Gastroesophageal sphincter (tissue), 4 donors: ENCODE data around the gene TRAPPC11. TPM values are rescaled to one million over a fixed set of nuclear protein-coding genes. Genes with fewer than 3 reads are reported as not detected.
"Not testable (repeated sequence)": the region's sequence is repeated elsewhere in the genome, so short reads cannot be mapped to it uniquely, and the experiment has no call there.

Source experiments
- ATAC-seq: fragments of 150-250 bp; one replicate; pipeline ENCODE4 v1.9.1; 2016; ENCODE audit warnings: mild to moderate bottlenecking, moderate library complexity
- H3K27ac ChIP-seq, 4 donors: fragments of 200-600 bp; sonication (generic) in 3 of 4; 1 replicate in 3 of 4; 2 replicates in 1 of 4; pipeline ENCODE4 v1.5.1; 2016 to 2019
- H3K27me3 ChIP-seq: fragments of 200-600 bp; sonication (generic); one replicate; pipeline ENCODE4 v1.5.1; 2019
- H3K36me3 ChIP-seq, 2 donors: fragments of 200-600 bp; sonication (generic); one replicate each; pipeline ENCODE4 v1.5.1; 2019; ENCODE audit warnings: control low read depth in 1 of 2
- H3K4me1 ChIP-seq, 3 donors: fragments of 200-600 bp; sonication (generic); 1 replicate in 2 of 3; 2 replicates in 1 of 3; pipeline ENCODE4 v1.5.1; 2016 to 2019; ENCODE audit warnings: control low read depth in 2 of 3
- H3K4me3 ChIP-seq, 2 donors: fragments of 200-600 bp; sonication (generic); one replicate each; pipeline ENCODE4 v1.5.1; 2019; ENCODE audit warnings: mild to moderate bottlenecking in 1 of 2, moderate library complexity in 1 of 2
- H3K9me3 ChIP-seq, 3 donors: fragments of 200-600 bp; sonication (generic); one replicate each; pipeline ENCODE4 v1.5.1; 2017 to 2019; ENCODE audit warnings: control low read depth in 2 of 3
- EP300 ChIP-seq: sonication (generic); formaldehyde crosslinking; IDR thresholded peaks from one replicate; pipeline ENCODE4 v1.6.1; 2017; ENCODE audit warnings: antibody characterized with exemption, mild to moderate bottlenecking
- POLR2A ChIP-seq, 2 donors: fragments of 450-650 bp; IDR thresholded peaks; one replicate each; pipeline ENCODE4 v1.6.1; 2017; ENCODE audit warnings: antibody characterized with exemption in 2 of 2, mild to moderate bottlenecking in 2 of 2, moderate library complexity in 1 of 2
- POLR2AphosphoS5 ChIP-seq: sonication (generic); formaldehyde crosslinking; IDR thresholded peaks from one replicate; pipeline ENCODE4 v1.6.1; 2017; ENCODE audit warnings: antibody characterized with exemption
- WGBS, 2 donors: methylation state at CpG; one replicate each; pipeline ENCODE4 v1.1.5; 2018; ENCODE audit warnings: low coverage in 1 of 2; 5-methylcytosine and 5-hydroxymethylcytosine counted together
- total RNA-seq, 4 donors: library from RNA; depleted of rRNA; stranded (reverse); fragments of >200 nt; gene quantifications; one replicate each; pipeline ENCODE4 v1.1.0, GENCODE V29; 2016
- TF ChIP-seq, protein P1 (sequence below), 4 experiments: fragments of 200-600 bp in 2 of 4; fragments of 450-650 bp in 2 of 4; sonication (generic) in 1 of 4; IDR thresholded peaks; one replicate each; pipeline ENCODE4 v1.5.1; 2017 to 2019; ENCODE audit warnings: antibody characterized with exemption in 4 of 4, mild to moderate bottlenecking in 2 of 4, moderate library complexity in 2 of 4

TRAPPC11 gene
- total RNA-seq, 4 donors from 2014 or later, result 42.1 to 57.5 (median 54.7) TPM

- Histone ChIP-seq H3K4me3 (no peak overlapping the region), H3K4me1 (no peaks in the 10 kb centered on the region), H3K27ac (no peak overlapping the region), H3K27me3 (no peaks in the 10 kb centered on the region), H3K36me3 (no peaks in the 10 kb centered on the region), H3K9me3 (no peaks in the 10 kb centered on the region)
- no peak for ATAC-seq
- 62 to 85% methylated on average over 4 to 6 of the region's 6 CpGs for WGBS, 2 donors
- TF ChIP-seq POLR2AphosphoS5 (no peak), EP300 (no peak), POLR2A (IDR thresholded peaks at IDR 0.05) (no peak)
- TF ChIP-seq, protein P1, sequence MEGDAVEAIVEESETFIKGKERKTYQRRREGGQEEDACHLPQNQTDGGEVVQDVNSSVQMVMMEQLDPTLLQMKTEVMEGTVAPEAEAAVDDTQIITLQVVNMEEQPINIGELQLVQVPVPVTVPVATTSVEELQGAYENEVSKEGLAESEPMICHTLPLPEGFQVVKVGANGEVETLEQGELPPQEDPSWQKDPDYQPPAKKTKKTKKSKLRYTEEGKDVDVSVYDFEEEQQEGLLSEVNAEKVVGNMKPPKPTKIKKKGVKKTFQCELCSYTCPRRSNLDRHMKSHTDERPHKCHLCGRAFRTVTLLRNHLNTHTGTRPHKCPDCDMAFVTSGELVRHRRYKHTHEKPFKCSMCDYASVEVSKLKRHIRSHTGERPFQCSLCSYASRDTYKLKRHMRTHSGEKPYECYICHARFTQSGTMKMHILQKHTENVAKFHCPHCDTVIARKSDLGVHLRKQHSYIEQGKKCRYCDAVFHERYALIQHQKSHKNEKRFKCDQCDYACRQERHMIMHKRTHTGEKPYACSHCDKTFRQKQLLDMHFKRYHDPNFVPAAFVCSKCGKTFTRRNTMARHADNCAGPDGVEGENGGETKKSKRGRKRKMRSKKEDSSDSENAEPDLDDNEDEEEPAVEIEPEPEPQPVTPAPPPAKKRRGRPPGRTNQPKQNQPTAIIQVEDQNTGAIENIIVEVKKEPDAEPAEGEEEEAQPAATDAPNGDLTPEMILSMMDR (IDR thresholded peaks at IDR 0.05), result no peak
Measured at GRCh38 chr4:183624548-183624947, 34.5 kb upstream of the TRAPPC11 start.

GRCh38 chr4:183626168-183626567 lies 32.9 kb upstream of the TRAPPC11 start:
- Histone ChIP-seq H3K4me3 (no peak overlapping the region), H3K9me3 (no peaks in the 10 kb centered on the region), H3K4me1 (no peaks in the 10 kb centered on the region), H3K27ac (no peak overlapping the region), H3K27me3 (no peaks in the 10 kb centered on the region), H3K36me3 (no peaks in the 10 kb centered on the region)
- TF ChIP-seq, protein P1 (IDR thresholded peaks at IDR 0.05), result no peak
- no peak for TF ChIP-seq POLR2AphosphoS5
- TF ChIP-seq POLR2A (IDR thresholded peaks at IDR 0.05), result no peak
- no peak for TF ChIP-seq EP300
- ATAC-seq, result no peak
- 86 to 89% methylated on average over 3 to 6 of the region's 6 CpGs for WGBS, 2 donors

DNA sequence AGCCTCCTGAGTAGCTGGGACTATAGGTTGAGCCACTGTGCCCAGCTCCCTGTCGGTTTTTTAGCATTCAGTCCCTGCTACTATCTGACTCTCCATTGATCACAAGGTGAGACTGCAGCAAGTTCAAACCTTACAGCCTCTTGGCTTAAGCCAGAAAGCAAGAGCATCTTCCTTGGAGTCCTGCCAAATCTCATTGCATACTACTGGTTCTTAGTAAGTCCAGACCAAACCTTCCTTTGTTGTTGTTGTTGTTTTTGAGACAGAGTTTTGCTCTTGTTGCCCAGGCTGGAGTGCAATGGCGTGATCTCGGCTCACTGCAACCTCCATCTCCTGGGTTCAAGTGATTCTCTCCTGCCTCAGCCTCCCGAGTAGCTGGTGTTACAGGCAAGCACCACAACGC lies 31.8 kb upstream of the TRAPPC11 start:
- not testable (repeated sequence) for ATAC-seq, H3K4me1 ChIP-seq, H3K27me3 ChIP-seq, H3K9me3 ChIP-seq, H3K4me3 ChIP-seq, H3K36me3 ChIP-seq, H3K27ac ChIP-seq
- 88% methylated on average over 4 of the region's 5 CpGs; no CpG with 5 or more reads in 1 of the 2 donors for WGBS, 2 donors

- Histone ChIP-seq H3K27ac (no peak overlapping the region), H3K27me3 (no peaks in the 10 kb centered on the region), H3K36me3 (no peaks in the 10 kb centered on the region), H3K4me3 (no peak overlapping the region), H3K4me1 (no peaks in the 10 kb centered on the region), H3K9me3 (no peaks in the 10 kb centered on the region)
- WGBS, 2 donors, result 30 to 91% methylated on average over 3 to 4 of the region's 12 CpGs
- ATAC-seq, result no peak
- TF ChIP-seq POLR2AphosphoS5 (no peak), EP300 (no peak), POLR2A (IDR thresholded peaks at IDR 0.05) (no peak)
- TF ChIP-seq, protein P1 (IDR thresholded peaks at IDR 0.05), result no peak
Measured at GRCh38 chr4:183627979-183628588, 31.0 kb upstream of the TRAPPC11 start.

GRCh38 chr4:183631577-183632198 lies 27.4 kb upstream of the TRAPPC11 start:
- Histone ChIP-seq H3K27ac (no peak overlapping the region), H3K27me3 (no peaks in the 10 kb centered on the region), H3K4me1 (peaks cover 0 to 8% (median 0%) of the 10 kb centered on the region in 3 donors), H3K4me3 (no peak overlapping the region), H3K36me3 (no peaks in the 10 kb centered on the region), H3K9me3 (no peaks in the 10 kb centered on the region)
- TF ChIP-seq EP300 (no peak), POLR2A (IDR thresholded peaks at IDR 0.05) (no peak), POLR2AphosphoS5 (no peak)
- TF ChIP-seq, protein P1 (IDR thresholded peaks at IDR 0.05), result no peak
- no peak for ATAC-seq
- 77 to 88% methylated on average over 11 of the region's 11 CpGs for WGBS, 2 donors
